ENCODE measurements around the gene MCM5. TPM values are rescaled to one million over a fixed set of nuclear protein-coding genes. Genes with fewer than 3 reads are reported as not detected.

Gene MCM5
- total and polyA plus RNA-seq, 2 of the 13 experiments (the other 11 are each of a cell fraction or from before 2014, with no cell fraction given): 40.2 to 93.5 TPM

DNA sequence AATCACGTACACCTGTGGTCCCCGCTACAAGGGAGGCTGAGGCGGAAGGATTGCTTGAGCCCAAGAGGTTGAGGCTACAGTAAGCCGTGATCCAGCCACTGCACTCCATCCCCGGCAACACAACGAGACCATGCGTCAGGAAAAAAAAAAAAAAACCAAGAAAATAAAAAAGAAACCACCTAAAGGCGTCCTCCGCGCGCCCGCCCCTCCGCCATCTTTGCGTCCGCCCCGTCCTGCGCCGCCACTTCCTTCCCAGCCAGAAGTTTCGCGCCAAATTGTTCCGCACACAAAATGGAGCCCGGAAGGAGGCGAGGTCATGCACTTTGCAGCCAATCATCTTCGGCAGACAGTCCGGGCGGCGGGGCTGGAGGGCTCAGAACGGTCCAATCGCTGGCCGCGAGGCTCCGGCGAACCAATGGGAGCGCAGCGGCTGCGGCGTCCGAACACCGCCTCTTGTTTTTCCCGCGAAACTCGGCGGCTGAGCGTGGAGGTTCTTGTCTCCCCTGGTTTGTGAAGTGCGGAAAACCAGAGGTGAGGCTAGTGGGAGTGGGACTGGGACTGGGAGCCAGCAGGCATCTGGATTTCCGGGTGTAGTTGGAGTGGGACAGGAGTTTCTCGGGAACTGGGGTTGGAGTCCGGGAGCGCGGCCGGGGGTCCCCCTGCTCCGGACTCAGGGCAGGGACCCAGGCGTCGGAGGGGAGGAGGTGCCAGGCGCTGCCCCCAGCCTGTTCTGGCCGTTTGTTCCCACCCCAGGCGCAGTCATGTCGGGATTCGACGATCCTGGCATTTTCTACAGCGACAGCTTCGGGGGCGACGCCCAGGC lies at the start of gene MCM5 (continued):
- TF ChIP-seq, protein P1, sequence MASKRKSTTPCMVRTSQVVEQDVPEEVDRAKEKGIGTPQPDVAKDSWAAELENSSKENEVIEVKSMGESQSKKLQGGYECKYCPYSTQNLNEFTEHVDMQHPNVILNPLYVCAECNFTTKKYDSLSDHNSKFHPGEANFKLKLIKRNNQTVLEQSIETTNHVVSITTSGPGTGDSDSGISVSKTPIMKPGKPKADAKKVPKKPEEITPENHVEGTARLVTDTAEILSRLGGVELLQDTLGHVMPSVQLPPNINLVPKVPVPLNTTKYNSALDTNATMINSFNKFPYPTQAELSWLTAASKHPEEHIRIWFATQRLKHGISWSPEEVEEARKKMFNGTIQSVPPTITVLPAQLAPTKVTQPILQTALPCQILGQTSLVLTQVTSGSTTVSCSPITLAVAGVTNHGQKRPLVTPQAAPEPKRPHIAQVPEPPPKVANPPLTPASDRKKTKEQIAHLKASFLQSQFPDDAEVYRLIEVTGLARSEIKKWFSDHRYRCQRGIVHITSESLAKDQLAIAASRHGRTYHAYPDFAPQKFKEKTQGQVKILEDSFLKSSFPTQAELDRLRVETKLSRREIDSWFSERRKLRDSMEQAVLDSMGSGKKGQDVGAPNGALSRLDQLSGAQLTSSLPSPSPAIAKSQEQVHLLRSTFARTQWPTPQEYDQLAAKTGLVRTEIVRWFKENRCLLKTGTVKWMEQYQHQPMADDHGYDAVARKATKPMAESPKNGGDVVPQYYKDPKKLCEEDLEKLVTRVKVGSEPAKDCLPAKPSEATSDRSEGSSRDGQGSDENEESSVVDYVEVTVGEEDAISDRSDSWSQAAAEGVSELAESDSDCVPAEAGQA (IDR thresholded peaks at IDR 0.05; ENCODE audit: low read depth): peak; percentile 93
- TF ChIP-seq, protein P1 (CRISPR knock-in tag; IDR thresholded peaks at IDR 0.05; ENCODE audit: borderline replicate concordance): no peak
- no peak for TF ChIP-seq THYN1 (CRISPR knock-in tag; IDR thresholded peaks at IDR 0.05; ENCODE audit: borderline replicate concordance, low read depth)
- TF ChIP-seq ZNF782 (CRISPR knock-in tag; IDR thresholded peaks at IDR 0.05; ENCODE audit: borderline replicate concordance): no peak
- TF ChIP-seq ZNF234 (CRISPR knock-in tag; conservative IDR thresholded peaks at IDR 0.05): no peak
- peak; percentile 89 for TF ChIP-seq KDM5B (CRISPR knock-in tag; IDR thresholded peaks at IDR 0.05; ENCODE audit: borderline replicate concordance)
- TF ChIP-seq ZNF446 (CRISPR knock-in tag; IDR thresholded peaks at IDR 0.05): no peak
- TF ChIP-seq ZNF839 (CRISPR knock-in tag; IDR thresholded peaks at IDR 0.05; ENCODE audit: borderline replicate concordance): no peak
- TF ChIP-seq ZFP62 (CRISPR knock-in tag; IDR thresholded peaks at IDR 0.05): no peak
- TF ChIP-seq, protein P2, sequence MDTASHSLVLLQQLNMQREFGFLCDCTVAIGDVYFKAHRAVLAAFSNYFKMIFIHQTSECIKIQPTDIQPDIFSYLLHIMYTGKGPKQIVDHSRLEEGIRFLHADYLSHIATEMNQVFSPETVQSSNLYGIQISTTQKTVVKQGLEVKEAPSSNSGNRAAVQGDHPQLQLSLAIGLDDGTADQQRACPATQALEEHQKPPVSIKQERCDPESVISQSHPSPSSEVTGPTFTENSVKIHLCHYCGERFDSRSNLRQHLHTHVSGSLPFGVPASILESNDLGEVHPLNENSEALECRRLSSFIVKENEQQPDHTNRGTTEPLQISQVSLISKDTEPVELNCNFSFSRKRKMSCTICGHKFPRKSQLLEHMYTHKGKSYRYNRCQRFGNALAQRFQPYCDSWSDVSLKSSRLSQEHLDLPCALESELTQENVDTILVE (CRISPR knock-in tag; IDR thresholded peaks at IDR 0.05): peak; percentile 69; the same call in 1 of the 2 replicates
- TF ChIP-seq ZNF17 (CRISPR knock-in tag; IDR thresholded peaks at IDR 0.05): no peak
- TF ChIP-seq, protein P3, sequence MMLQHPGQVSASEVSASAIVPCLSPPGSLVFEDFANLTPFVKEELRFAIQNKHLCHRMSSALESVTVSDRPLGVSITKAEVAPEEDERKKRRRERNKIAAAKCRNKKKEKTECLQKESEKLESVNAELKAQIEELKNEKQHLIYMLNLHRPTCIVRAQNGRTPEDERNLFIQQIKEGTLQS (CRISPR knock-in tag; IDR thresholded peaks at IDR 0.05): 0 out of 2 replicates have a peak, but pooled peaks have one; percentile 25
- TF ChIP-seq NR2F6 (IDR thresholded peaks at IDR 0.05): 0 out of 2 replicates have a peak, but pooled peaks have one; percentile 8
- TF ChIP-seq NR2F6 (CRISPR knock-in tag; IDR thresholded peaks at IDR 0.05): peak; percentile 25; the same call in 1 of the 2 replicates
- TF ChIP-seq ZNF136 (CRISPR knock-in tag; IDR thresholded peaks at IDR 0.05; ENCODE audit: low read depth): peak; percentile 60; the same call in 1 of the 2 replicates
- TF ChIP-seq ZNF558 (CRISPR knock-in tag; IDR thresholded peaks at IDR 0.05; ENCODE audit: borderline replicate concordance): peak; percentile 54; the same call in 1 of the 2 replicates
- TF ChIP-seq, protein P4, sequence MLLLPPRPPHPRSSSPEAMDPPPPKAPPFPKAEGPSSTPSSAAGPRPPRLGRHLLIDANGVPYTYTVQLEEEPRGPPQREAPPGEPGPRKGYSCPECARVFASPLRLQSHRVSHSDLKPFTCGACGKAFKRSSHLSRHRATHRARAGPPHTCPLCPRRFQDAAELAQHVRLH (CRISPR knock-in tag; IDR thresholded peaks at IDR 0.05; ENCODE audit: borderline replicate concordance, low read depth): peak; percentile 63; the same call in 1 of the 2 replicates
- no peak for TF ChIP-seq ZFX (CRISPR knock-in tag; IDR thresholded peaks at IDR 0.05; ENCODE audit: low read depth)
- TF ChIP-seq ZNF12 (CRISPR knock-in tag; IDR thresholded peaks at IDR 0.05): no peak
- TF ChIP-seq ZNF430 (CRISPR knock-in tag; IDR thresholded peaks at IDR 0.05): peak; percentile 64
- peak; percentile 96 for TF ChIP-seq NFYC (CRISPR knock-in tag; IDR thresholded peaks at IDR 0.05)
- 0 out of 2 replicates have a peak, but pooled peaks have one; percentile 42 for TF ChIP-seq ZNF674 (CRISPR knock-in tag; IDR thresholded peaks at IDR 0.05; ENCODE audit: low read depth)
- TF ChIP-seq NFKB2 (CRISPR knock-in tag; IDR thresholded peaks at IDR 0.05; ENCODE audit: borderline replicate concordance): peak; percentile 79

Data from HepG2 (cell line).